ENCODE results near the gene ADAMTS14. TPM values are rescaled to one million over a fixed set of nuclear protein-coding genes. Genes with fewer than 3 reads are reported as not detected.

The ADAMTS14 gene
- total RNA-seq, 1 experiment from 2014 or later = 1.6 TPM

- Histone ChIP-seq H3K27ac (ENCODE audit: insufficient read length, low read depth, low read length) (no peak overlapping the region), H4K5ac (ENCODE audit: insufficient read length, low read depth, low read length) (no peak overlapping the region), H2BK20ac (ENCODE audit: low read depth, low read length, poor library complexity, severe bottlenecking) (no peak overlapping the region), H3T11ph (ENCODE audit: low read length) (no peak overlapping the region), H3K9ac (ENCODE audit: extremely low read depth, insufficient read length, low read length) (no peak overlapping the region), H2BK120ac (ENCODE audit: low read depth, low read length, poor library complexity, severe bottlenecking) (no peak overlapping the region), H3K23me2 (ENCODE audit: insufficient read length, low read depth, low read length, poor library complexity, severe bottlenecking) (peaks cover 5% of the 10 kb centered on the region), H3K14ac (ENCODE audit: insufficient read depth, low read length) (no peak overlapping the region), H3K27me3 (ENCODE audit: insufficient read depth, low read length) (no peaks in the 10 kb centered on the region; the same call in 1 of the 2 replicates), H2AK5ac (ENCODE audit: insufficient read length, low read length) (no peak overlapping the region), H3K4ac (ENCODE audit: low read depth, low read length) (no peak overlapping the region), H3K56ac (ENCODE audit: insufficient read length, low read depth, low read length) (no peak overlapping the region), H4K20me1 (ENCODE audit: control insufficient read depth, insufficient read depth, insufficient read length) (peaks cover 2% of the 10 kb centered on the region), H3K9me3 (ENCODE audit: control insufficient read depth, low read depth, low read length) (no peaks in the 10 kb centered on the region), H4K91ac (ENCODE audit: insufficient read length, low read depth, low read length) (no peak overlapping the region), H2BK12ac (ENCODE audit: insufficient read length, low read depth, low read length) (no peak overlapping the region), H3K79me2 (ENCODE audit: insufficient read depth, low read length) (no peaks in the 10 kb centered on the region), H3K23ac (ENCODE audit: insufficient read length, low read depth, low read length) (no peak overlapping the region), H2AFZ (ENCODE audit: low read length) (no peak overlapping the region), H2BK15ac (ENCODE audit: low read depth, low read length) (no peak overlapping the region), H4K8ac (replicated peaks; ENCODE audit: insufficient read length, low read depth, low read length) (no peak overlapping the region), H3K4me2 (ENCODE audit: insufficient read depth, insufficient read length, low read length) (no peak overlapping the region), H3K79me1 (ENCODE audit: insufficient read depth, low read depth, low read length, poor library complexity, severe bottlenecking) (no peaks in the 10 kb centered on the region), H3K4me1 (ENCODE audit: insufficient read depth, low read length) (no peaks in the 10 kb centered on the region), H3K18ac (ENCODE audit: insufficient read length, low read depth, low read length) (no peak overlapping the region), H2BK5ac (ENCODE audit: insufficient read length, low read length) (no peak overlapping the region)
- WGBS (ENCODE audit: extremely low coverage, insufficient read length, low lambda C conversion rate) = no CpG with 5 or more reads among the region's 5 CpGs
- DNase-seq = no peak
- H3K27ac Mint-ChIP-seq = no peak overlapping the region; a peak in 1 of 7 replicates
- H3K4me3 Mint-ChIP-seq = no peak overlapping the region
- H3K9me3 Mint-ChIP-seq = no peaks in the 10 kb centered on the region; a peak in 1 of 5 replicates
- TF ChIP-seq CTCF (conservative IDR thresholded peaks at IDR 0.05) = no peak
- H3K27me3 Mint-ChIP-seq (ENCODE audit: low read depth) = peaks cover 14% of the 10 kb centered on the region
- no peaks in the 10 kb centered on the region; a peak in 3 of 7 replicates for H3K36me3 Mint-ChIP-seq (ENCODE audit: insufficient read depth in 1 of 3, low read depth in 3 of 3)
- H3K4me1 Mint-ChIP-seq = peaks cover 25 to 29% of the 10 kb centered on the region in 2 experiments
Measured at GRCh38 chr10:70677016-70677415, 4.7 kb downstream of the ADAMTS14 start.
